ENCODE data around the gene NR3C2.

- TF ChIP-seq CTCF (IDR thresholded peaks at IDR 0.05) (no peak), ZFX (IDR thresholded peaks at IDR 0.05; ENCODE audit: borderline replicate concordance) (no peak)
These were observed 43.2 kb downstream of the NR3C2 start for GRCh38 chr4:148398988-148399387.
